Umbilical cord (tissue), 2 donors: ENCODE data around the gene ACACA. TPM values are rescaled to one million over a fixed set of nuclear protein-coding genes. Genes with fewer than 3 reads are reported as not detected.
A peak's percentile ranks its signal among the peaks of the same experiment; 100 is the strongest.

Experiments used
- DNase-seq: peaks from one replicate; pipeline ENCODE4 v3.0.0-alpha.2; 2015; ENCODE audit warnings: low spot score
- total RNA-seq: library from RNA; depleted of rRNA; stranded (reverse); fragments of >200 nt; gene quantifications from one replicate; pipeline ENCODE4 v1.2.3, GENCODE V29; 2014; ENCODE audit warnings: low replicate concordance; ENCODE audit not compliant: insufficient read depth

ACACA gene
- total RNA-seq, 1 donor from 2014 or later: 16.1 TPM

GRCh38 chr17:37069087-37069486, 337.5 kb downstream of the ACACA start:
- no peak for DNase-seq

- DNase-seq: no peak
These were observed 338.4 kb downstream of the ACACA start for GRCh38 chr17:37068266-37068665.

DNA sequence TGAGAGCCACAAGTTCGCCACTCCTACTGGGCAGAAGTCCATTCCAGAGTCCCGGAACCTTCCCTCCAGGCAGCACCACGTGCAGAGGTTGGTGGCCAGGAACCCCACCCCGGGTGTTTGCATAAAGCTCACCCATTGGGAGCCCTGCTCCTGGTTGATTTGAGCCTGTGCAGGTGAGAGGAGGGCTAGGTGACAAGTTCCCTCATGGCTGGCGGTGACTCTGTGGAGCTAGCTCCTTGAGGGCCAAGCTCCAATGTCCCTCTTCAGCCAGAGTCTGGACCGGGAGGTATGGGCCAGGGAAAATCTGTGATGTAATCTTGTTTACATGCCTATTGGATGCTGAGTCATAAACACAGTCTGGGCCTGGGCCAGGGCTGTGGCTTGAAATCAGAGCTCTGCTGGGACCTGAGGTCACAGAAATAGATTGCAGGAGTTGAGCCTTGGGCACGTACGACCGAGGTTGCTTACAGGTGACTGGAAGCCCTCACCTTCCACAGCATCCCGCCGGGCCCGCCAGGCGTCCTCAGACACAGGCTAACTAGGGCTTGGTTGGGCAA, 339.0 kb downstream of the ACACA start:
- DNase-seq: no peak

- no peak for DNase-seq
These were observed 340.0 kb downstream of the ACACA start for GRCh38 chr17:37066322-37067255.

DNA sequence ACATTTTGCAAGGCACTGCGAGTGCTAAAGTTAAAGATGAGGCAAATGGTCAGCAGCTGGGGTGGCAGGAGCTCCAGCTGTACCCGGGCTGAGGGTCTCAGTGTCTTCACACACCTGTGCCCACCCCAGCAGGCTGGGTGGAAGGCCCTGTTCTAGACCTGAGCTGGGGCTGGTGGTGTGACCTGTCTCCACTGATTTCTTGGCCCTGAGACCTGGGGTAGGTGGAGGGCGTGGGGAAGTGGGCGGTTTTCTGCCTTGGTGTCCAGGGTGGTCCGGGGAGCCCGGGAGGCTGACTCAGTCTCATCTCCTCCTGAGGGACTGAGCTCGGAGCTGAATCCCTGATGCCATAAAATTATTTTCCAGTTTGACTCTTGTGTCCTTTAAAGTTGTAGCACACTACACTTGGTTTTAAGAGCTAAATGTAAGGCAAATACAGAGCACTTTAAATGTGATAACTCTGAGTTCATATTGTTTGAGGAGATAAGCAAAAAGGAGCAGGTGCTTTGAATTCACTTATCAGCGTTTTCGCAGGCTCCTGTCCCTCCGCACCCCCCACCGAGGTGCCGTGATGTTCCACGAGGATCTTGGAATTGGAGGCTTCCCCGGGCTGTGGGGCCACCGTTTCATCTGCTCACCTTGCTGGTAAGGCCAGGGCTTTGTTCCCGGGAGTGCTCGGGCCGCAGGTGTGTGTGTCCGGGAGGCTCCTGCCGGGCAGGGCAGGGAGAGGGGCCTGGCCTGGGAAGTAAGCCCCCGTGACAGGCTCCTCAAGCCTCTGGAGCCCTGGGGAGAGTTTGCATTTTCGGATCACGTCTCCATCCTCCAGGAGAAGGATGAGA, 340.9 kb downstream of the ACACA start:
- no peak for DNase-seq

GRCh38 chr17:37064956-37065355, 341.7 kb downstream of the ACACA start:
- DNase-seq: no peak

- DNase-seq: no peak
These were observed 342.4 kb downstream of the ACACA start for GRCh38 chr17:37064206-37064605.

DNA sequence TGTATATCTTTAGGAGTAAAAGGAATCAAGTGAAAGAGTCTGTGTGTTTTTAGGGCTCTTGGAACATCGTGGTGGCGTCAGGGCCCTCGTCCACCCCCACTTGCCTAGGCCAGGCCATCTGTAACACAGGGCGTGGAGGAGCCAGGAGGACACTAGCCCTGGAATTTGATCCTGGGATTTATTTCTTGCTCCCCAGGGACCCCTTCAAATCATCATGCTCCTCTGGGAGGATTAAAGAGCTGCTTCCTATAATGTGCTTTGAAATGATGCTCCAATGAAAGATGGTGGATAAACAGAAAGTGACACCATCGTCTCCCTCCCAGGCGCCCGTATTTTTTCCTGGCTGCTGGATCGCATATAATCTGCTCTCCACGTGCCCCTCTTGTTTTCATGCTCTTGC, 344.6 kb downstream of the ACACA start:
- no peak for DNase-seq

DNA sequence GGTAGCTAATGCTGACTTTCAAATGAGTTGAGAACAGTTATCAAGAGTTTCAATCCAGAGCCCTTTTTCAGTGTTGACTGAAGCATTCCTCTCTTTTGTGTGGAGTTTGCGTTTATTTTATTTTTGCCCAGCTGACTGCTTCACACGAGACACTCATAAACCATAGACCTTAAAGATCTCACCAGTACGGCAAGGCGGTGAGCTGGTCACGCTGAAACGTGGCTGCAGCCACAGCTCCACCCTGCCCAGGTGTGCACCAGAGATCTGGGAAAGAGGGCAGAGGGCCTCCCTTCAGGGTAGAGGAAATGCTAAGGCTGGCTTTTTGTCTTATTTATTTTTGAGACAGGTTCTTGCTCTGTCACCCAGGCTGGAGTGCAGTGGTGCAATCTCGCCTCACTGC, 345.7 kb downstream of the ACACA start:
- DNase-seq: no peak

DNA sequence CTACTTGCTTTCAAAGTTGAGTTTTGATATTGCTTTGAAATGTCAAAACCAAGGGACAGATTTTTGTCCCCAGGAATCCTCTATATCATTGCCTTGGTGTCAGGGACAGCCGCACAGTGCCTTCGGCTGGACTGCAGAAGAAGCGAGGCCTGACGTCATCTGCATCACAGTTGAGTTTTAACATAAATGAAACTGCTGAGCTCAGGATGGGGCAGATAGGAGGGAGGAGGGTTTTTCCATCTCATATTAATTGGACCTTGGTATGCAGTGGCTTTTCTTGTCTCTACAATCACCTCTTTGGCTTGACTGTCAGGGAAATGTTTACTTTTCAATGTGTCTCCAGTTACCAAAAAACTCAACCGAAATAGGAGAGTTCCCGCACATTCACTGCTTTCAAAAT, 346.5 kb downstream of the ACACA start:
- no peak for DNase-seq

GRCh38 chr17:37059493-37059892, 347.1 kb downstream of the ACACA start:
- DNase-seq: no peak

DNA sequence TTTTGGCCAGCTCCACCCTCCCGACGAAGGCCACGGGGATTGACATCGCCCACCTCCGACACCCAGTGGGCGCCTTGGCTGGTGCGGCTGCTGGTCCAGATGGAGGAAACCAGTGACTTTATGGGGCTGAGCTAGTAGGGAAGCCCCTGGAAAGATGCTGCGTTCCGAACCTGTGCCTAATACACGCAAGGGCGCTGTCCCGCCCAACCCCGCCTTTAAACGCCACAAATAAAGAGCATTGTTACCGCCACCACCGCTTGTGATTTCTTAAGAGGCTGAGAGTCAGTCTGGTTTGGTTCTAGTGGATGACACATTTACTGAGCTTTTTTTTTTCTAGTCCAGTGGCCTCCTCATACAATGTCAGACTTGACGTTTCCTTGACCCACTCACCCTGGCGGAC, 350.0 kb downstream of the ACACA start:
- DNase-seq: no peak

DNA sequence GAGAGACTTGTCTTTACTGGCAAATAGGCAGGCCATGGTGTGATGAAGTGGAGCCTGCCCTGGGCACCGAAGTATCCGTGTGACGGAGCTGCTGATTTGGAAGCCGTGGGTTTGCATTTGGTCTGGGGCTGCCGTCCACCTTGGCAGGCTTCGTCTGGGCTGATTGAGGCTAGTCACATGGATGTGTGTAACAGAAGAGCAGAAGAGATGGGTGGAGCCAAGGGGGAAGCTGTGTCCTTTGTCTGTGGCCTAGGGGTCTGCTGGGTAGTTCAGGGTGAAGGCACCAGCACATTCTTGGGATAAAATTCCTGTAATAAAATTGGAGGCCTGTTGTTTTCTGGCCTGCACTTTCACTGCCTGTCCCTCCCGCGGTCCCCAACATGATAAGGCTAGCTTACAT, 351.7 kb downstream of the ACACA start:
- no peak for DNase-seq

GRCh38 chr17:37052450-37052849, 354.2 kb downstream of the ACACA start:
- DNase-seq: no peak

- no peak for DNase-seq
These were observed 354.8 kb downstream of the ACACA start for GRCh38 chr17:37051833-37052232.

GRCh38 chr17:37051381-37051780, 355.3 kb downstream of the ACACA start:
- no peak for DNase-seq

GRCh38 chr17:37050920-37051319, 355.7 kb downstream of the ACACA start:
- no peak for DNase-seq

DNA sequence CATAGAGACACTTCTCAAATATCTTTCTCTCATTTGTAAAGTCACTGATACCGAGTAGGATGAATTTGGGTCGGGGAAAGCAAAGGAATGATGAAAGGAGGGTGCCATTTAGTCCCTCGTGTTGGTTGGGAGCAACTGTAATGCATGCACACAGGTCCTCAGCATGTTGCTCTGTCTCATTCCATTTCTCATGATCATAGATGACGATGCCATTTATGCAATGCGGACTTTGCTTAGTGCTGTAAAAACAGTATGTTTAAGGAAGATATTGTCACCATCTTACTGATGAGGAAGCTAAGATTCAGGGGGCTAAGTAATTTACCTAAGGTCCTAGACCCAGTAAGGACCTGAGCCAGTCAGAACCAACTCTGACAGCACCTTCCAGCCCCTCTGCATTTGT, 357.8 kb downstream of the ACACA start:
- DNase-seq: no peak

- DNase-seq: peak; percentile 83
These were observed 359.0 kb downstream of the ACACA start for GRCh38 chr17:37047631-37048104.

DNA sequence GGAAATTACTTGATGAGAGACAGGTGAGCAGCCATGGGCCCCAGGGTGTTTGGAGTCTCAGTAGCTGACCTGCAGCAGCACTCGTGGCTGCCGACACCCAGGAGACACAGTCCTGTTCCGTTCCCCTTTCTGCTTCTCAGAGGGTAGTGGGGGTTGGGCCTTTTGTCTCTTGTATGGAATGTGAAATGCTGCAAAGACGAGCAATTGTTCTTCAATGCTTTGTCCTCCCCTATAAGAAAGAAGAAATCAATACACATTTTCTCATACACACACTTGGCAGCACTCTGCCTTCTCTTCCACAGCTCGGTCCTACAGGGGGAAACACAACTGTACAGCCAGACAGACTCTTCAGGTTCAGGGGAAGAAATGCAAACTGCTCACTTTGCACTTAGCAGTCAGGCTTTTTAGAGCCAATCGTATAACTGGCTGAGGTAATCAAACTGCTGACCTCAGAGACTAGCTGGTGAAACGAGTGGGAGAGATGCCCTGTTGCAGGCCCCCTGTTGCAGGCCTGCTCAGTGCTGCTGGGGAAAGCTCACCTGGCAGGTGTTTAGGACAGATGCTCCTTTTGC, 361.2 kb downstream of the ACACA start:
- DNase-seq: no peak

- no peak for DNase-seq
These were observed 363.4 kb downstream of the ACACA start for GRCh38 chr17:37043201-37043600.

- DNase-seq: no peak
These were observed 364.7 kb downstream of the ACACA start for GRCh38 chr17:37041932-37042331.
